Embryonic facial prominence (tissue), 1 donor: ENCODE measurements around the gene KCNJ1.

Experiments used
- DNase-seq: peaks from one replicate; pipeline ENCODE4 v3.0.0-alpha.2; 2016; ENCODE audit errors: extremely low spot score

Gene KCNJ1

DNA sequence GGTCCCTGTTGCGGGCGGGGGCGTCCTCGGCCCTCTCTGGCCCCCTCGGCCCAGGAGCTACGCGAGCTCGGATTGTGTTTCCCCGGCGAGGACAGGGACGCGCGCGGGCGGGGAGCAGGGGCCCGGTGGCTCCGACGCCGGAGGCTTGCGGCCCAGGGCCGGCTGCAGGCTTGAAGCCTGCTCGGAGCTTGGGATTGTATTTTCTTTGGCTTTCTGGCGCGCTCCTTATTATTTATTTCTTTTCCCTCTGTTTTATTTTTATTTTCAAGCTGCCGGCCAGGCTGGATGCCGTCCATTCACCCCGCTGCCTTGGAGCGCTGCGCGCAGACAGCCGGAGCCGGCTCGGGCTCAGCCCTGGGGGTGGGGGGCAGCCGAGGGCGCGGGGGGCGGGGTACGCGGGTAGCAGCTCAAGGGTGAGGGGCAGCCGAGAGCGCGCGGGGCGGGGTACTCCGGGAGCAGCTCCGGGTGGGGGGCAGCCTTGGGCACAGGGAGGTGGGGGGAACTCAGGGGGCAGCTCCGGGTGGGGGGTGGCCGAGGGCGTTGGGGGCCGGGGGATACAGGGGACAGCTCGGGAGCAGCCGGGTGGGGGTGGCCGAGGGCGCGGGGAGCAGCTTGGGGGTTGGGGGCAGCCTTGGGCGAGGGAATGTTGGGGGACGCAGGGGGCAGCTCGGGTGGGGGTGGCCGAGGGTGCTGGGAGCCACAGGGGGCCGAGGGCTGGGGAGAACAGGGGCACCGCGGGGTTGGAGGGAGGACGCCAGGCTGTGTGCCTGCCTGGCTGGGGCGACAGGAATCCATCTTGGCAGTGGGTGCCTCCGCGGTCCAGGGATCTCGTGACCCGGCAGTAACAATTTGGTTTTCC lies 42.7 kb downstream of the KCNJ1 start:
- no peak for DNase-seq

DNA sequence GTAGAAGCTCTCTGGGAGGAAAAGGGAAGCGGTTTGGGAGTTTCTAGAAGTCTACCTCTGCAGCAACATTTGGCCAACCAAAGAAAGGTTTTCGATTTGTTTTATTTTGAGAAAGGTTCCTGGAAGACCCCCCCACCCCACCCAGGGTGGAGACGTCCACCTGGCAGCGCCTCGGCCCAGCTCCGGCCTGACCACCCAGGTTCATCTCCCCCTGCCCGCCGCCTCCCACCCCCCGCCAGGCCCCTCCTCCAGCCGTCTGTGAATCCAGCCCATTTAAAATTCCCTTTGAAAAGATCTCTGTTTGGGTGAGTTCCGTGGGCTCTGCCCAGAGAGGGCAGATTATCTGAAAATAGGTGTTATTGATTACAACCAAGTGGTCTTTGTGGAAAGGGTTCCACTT lies 43.3 kb downstream of the KCNJ1 start:
- peak; percentile 39 for DNase-seq

DNA sequence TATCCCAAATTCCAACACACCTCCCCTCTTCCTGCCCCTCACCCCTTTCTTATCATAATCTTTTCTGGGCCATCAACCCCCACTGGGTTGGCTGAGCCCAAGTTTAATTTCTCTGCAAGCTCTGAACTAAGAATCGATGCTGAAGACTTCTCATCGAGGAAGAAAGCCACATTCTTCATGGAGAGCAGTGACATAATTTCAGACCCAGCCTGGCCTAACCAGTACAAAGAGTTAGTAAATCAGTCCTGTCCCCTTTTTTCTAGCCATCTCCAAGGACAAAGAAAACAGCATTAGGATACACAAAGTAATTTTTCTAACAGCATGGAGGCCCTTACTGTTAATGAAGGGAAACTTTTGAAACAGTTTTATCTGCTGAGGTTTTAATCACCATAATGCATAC lies 45.0 kb downstream of the KCNJ1 start:
- no peak for DNase-seq

DNA sequence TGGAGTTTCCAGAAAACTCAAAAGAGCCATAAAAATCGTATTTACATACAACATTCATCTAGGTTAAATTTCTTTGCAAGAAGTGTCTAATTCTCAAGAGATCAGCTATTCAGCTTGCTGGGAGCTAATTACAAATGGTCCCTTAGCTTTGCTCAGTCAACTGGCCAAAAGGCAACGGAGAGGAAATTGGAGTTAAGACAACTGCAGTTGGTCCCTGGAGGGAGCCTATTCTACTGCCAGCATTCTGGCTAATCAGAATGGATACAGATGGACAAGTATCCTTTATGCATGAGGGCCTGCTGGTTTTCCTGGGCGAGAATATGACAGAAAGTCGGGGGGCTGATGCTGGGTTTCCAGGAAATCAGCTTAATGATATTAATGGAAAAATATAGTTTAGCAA lies 45.5 kb downstream of the KCNJ1 start:
- DNase-seq = no peak

DNA sequence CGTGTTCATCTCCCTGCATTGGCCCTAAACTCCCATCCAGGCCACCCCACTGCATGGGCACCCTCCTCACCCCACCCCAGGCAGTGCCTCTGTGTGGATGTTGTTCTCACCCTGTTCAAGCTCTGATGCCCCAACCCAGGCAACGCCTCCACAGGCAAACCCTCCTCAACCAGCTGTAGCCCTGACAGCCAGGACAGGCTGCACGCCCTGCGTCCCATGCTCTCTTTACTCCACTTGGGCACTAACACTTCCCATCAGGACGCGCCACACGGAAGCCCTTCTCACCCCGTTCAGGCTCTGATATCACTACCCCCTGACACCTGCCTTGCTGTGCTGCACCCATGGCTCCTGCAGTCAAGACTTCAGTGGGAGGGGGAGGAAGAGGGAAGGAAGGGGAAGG lies 47.9 kb downstream of the KCNJ1 start:
- DNase-seq = no peak

DNA sequence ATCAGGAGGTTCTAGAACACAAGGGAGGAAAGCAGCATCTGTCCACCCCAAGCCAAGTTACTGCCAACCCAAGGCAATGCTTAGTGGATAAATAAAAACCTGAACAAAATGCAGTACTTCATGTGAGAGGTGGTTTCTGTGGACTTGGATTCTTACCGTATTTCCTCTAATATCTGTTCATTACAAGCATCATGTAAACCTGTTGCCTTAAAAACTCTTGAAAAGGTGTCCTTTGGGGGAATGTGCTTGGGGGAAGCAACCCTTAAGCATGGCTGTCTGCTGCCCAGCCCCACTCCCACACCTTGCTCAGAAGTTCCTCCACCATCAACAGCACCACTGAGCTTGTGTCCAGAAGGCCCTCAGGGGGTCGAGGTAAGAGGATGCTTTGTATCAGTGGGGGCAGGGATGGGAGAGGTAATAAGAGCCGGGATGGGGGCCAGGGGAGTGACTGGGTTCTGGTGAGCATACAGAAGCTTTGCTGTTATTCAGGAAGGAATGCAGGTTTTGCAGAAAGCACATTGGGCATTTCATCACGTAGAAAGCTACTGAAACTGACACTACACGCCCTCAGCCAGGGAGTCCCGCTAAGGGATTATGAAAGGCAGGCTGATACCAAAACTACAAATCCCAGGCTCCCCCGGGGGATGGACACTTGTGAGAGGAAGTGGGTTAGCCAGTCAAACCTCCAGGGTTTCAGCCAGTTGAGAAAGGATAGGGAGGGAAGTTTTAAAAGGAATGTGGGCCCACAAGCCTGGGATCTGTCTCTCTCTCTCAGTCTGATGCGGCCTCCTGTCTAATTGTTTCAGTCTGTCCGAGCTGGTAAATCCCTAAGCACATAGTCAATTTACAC lies 52.0 kb downstream of the KCNJ1 start:
- peak; percentile 58 for DNase-seq

DNA sequence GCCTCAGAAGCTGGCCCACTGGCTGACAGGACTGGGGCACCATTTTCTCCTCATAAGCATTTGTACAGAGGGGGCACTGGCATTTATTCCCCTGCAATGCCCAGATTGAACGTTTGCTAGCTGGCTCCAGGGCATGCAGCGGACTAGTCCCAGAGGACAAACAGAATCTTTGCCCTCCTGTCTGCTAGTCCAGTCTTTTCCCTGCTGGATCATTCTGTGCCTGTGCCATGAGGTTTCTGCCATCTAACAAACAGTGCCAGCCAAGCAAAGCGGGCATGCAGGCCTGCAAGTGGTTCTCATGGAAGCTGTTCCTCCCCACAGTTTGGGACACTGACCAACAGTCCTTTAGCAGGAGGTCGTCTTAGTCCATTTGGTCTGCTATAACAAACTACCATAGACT lies 53.4 kb downstream of the KCNJ1 start:
- no peak for DNase-seq

DNA sequence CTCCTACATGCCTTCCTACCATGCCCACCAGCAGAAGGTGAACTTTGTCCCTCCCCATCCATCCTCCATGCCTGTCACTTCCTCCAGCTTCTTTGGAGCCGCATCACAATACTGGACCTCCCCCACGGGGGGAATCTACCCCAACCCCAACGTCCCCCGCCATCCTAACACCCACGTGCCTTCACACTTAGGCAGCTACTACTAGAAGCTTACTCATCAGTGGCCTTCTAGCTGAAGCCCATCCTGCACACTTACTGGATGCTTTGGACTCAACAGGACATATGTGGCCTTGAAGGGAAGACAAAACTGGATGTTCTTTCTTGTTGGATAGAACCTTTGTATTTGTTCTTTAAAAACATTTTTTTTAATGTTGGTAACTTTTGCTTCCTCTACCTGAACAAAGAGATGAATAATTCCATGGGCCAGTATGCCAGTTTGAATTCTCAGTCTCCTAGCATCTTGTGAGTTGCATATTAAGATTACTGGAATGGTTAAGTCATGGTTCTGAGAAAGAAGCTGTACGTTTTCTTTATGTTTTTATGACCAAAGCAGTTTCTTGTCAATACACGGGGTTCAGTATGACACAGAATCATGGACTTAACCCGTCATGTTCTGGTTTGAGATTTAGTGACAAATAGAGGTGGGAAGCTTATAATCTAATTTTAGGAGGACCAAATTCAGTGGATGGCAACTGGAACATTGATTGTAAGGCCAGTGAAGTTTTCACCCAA lies 56.1 kb downstream of the KCNJ1 start:
- DNase-seq = no peak

DNA sequence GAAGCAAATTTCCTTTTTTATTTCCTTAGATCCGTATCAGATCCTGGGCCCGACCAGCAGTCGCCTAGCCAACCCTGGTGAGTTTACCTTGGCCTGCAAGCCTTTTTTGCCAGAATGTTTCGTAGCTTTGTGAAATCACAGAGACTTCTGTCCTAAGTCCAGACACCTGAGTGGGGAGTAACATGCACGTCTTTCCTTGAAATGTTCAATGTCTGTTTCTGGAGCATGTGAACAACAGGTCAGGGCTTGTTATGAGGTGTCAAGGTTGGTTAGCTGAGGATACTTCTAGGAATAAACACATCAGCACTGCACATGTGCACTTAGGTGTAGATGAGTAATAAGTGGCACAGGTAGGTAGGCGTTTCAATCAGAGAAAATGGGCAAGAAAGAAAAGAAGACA lies 58.0 kb downstream of the KCNJ1 start:
- no peak for DNase-seq

DNA sequence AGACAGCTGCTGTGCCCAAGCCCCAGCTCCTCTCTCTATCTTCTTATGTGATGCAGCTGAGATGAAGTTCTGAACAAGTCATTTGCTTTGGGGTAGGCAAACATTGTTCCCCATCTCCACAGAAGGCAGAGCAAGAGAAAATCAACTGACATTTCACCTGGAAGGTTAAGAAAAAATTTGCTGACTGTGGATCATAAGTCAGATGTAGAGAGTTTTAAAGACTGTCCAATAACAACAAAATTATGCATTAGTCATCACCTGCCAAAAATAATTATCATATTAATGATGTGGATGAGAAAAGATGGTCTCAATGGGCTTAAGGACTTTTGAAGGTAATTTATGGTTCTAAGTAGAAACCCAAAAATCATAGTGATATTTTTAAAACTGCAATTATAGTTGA lies 59.2 kb downstream of the KCNJ1 start:
- no peak for DNase-seq

DNA sequence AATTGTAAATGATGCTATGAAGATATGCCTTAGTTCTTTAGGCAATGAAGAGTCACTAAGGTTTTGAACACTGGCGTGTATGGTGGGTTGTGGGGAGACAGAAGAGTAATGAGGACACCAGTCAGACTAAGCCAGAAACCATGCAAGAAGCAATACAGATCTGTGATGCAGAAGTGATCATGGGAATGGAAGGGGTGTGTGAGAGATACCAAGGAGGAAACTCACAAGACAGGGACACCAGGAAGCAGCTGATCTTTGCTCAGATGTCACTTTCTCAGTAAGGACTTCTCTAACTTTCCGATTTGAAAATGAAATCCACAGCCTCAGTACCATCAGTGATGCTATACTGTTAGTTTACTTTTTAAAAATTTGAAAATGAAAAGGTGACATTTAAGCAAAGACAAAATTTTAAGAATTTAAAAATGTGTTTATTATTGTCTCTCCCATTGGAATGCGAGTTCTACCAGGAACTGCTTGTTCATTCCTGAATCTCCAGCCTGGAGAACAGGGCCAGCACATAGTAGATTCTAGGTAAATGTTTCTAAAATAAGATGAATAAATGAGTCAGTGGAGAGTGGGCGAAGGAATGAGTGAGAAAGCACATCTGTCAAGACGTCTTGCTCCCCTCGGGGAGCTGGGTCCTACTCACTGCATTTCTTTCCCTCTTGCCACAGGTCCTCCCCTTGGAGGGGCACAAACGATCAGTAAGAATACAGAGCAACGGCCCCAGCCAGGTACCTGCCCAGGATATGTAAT lies 60.4 kb downstream of the KCNJ1 start:
- DNase-seq = no peak

DNA sequence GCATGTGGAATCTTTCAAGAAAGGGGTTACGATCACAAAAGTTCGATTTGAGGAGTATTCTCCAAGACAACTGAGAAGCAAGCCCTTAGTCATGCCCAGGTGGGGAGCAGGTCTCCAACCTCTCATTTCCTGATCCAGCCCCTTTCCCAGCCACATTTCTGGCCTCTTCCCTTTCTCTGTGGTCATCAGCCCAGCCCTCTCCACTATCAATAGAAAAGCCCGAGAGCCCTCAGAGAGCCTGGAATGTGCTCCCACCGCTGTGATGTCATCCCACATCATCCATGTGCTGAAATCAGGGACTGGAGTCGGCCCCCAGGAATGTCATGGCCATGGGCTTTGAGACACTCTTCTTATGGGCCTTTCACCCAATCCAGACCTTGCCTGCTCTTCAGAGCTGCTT lies 62.6 kb downstream of the KCNJ1 start:
- no peak for DNase-seq

DNA sequence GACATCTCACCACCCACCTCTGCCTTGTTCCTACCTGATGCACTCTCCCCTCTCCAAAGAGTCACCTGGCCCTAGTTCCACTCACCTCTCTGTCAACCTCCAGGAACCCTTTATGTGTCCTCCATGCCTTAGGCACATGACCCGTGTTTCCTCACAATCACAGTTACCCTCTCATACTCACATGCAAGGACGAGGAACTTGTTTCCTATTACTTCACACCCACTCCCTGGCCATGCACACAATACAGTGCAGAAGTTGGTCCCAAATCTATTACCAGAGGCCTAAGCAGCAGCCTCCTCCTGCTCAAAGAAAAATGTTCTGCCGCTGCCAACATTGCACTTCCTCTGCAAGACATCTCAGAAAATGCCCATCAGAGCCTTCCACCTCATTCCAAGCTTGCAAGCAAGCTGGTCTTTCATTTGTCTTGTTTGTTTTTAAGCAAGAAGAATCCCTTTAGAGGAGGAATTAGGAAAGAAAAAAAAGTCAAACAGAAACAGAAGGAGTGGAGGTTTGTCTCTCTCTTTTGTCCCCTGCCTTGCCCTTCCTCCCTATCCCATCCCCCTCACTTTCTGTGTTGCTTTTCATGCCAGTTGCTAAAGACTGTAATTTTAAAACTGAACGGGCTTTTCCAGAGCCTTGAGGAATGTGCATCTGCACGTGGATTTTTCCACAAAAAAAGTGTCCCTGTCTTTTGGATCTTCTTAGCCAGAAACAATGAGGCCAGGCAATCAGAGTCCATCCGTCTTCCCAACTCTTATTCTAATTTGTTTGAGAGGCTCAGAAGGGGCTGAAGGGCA lies 63.4 kb downstream of the KCNJ1 start:
- no peak for DNase-seq

DNA sequence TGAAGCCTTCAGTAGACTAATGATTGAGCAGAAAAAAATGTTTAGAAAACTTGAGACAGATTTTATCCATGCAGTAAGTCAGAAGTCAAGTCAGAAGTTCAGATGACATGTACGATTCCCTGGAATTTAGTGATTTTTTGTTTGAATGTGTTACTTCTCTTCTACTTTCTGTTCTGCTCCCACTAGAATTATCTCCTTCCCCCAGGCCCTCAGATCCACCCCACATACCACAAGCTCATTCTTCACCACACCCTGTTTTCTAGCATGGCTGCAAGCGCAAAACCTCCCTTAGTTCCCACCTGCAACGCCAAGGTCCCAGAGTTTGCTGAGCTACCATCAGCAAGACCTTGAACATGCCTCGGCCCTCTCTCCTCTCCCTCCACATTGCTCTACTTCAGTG lies 64.1 kb downstream of the KCNJ1 start:
- no peak for DNase-seq

DNA sequence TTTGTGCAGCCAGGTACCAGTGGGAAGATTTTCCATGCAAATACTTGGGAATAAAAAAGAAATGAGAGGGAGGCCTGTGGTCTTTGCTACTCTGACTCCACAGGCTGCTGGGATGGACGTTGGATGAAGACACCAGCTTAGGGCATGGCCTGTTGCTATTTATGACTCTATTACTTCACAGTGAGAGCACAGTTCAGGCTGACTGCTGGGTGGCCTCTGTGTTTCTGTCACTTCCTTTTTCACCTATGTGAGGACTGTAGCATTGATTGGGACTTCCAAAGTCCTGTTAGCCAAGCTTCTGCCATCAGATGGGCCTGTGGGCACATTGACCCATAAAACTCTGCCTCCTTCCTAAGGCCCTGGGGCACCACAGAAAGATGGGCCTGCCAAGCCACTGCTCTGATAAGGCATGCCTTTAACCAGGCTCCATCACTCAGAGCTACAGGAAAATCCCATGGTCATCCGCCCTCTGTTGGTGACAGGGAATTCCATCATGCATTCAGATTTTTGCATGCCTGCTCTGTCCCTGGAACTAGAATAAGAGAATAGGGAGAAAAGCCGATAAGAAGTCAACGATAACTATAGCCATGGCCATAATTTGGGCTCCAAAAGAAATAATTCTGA lies 64.6 kb downstream of the KCNJ1 start:
- DNase-seq = no peak

DNA sequence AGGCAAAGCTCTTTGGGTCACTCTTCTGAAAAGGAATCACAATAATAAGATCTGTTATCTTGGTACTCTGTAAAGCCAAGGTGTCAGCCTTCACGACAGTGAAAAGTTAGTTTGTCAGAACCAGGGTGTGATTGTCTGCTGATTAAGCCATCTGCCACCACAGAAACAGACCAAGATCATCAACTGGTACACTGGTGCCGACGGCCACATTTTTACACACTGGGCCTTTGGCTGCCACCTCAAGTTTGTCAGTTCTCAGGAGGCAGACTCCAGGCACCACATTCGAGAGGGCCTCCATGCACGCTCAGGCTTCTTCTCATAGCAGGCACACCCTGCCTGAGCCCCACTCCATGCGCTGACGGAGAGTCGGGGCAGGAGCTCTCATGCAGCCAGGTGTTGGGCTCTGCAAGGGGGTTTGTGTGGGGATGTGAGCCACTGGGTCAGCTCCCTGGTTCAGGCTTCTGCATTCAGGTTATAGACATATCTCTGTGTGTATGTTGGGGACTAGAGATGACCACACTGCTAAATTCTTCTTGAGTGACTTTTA lies 66.2 kb downstream of the KCNJ1 start:
- no peak for DNase-seq

DNA sequence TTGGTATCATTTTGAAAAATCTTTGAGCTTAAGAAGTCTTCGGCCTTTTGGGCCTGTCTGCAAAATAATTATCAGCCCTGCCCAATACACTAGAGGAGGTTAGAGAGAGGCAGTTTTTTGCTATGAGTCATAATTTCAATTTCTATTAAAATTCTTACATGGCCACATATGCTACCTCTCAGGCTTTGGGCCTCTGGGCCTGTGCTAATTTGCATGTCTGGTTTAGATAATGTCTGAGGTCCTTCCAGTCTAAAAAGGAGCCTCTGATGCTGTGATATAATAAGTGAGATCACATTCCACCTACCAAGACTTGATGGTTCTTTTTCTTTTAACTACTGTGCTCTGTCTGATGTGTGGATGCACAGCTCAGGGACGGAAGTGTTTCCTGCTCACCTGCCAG lies 70.8 kb downstream of the KCNJ1 start:
- no peak for DNase-seq

DNA sequence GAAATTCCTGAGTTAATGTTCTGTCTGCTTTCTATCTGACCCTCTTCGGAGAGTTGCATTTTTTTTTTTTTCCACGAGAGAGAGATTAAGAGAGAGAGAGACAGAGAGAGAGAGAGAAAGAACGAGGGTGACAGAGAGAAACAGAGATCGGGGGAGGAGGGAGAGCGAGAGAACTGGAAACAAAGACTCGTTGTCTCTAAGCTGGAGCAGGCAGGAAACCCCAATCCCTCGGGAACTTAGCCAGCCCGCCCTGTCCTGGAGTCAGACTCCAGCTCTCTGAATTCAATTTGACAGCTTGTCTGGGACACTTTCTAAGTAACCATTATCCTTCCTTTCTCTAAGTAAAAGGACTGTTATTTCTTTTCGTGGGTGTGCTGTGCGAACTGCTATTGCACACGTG lies 76.9 kb downstream of the KCNJ1 start:
- DNase-seq = peak; percentile 55

DNA sequence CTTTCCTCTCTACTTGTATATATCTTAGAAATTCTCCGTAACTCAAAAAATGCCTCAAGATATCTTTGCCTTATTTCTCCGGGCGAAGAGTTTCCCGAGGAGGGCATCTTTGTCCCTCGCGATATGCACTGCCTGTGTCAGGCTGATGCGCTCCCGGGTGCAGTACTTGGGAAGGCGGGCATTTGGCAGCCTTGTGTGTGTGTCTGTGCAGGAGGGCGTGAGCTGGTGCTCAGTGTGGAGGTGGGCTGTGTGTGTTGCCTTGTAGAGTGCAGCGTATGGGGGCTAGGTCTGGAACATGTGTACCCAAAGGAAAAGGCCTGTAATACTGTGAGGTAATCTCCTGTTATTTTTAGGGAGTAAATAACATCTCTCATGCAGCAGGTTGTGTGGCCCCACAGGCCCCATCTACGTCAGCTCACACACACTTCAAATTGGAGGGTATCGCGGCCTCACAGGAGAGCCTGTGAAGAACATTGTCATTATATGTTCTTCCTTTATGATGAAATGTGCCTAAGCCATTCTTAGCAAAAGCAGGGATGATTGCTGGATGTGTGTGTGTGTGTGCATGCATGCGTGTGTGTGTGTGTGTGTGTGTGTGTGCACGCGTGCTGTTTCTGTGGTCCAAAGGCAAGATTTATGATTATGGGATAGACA lies 77.5 kb downstream of the KCNJ1 start:
- no peak for DNase-seq
